ENCODE measurements around the gene TMEM127.
"Not testable (repeated sequence)": the region's sequence is repeated elsewhere in the genome, so short reads cannot be mapped to it uniquely, and the experiment has no call there.

DNA sequence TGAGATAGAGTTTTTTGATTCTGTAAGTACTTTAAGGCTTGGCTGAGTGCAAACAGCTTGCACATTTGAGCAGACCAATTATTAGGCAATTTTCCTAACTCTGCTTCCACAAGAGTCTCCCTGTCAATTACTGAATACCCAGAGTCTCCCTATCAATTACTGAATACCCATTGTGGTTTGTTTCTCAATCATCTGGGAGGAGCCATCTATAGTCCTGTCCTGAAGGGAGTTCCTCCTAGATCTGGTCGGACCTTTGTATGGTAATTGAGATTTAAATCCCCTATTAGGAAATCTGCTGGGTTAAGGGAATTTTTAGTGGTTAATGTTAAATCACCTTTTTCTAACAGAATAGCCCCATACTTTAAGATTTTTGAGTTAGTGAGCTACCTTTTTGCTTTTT lies 44.7 kb downstream of the TMEM127 start:
- not testable (repeated sequence) for TF ChIP-seq POLR2A (IDR thresholded peaks at IDR 0.05; ENCODE audit: low read length); NR3C1 (IDR thresholded peaks at IDR 0.05); RAD21 (conservative IDR thresholded peaks at IDR 0.05 in 1 of 2, IDR thresholded peaks at IDR 0.05 in 1 of 2)
- TF ChIP-seq, protein P1, sequence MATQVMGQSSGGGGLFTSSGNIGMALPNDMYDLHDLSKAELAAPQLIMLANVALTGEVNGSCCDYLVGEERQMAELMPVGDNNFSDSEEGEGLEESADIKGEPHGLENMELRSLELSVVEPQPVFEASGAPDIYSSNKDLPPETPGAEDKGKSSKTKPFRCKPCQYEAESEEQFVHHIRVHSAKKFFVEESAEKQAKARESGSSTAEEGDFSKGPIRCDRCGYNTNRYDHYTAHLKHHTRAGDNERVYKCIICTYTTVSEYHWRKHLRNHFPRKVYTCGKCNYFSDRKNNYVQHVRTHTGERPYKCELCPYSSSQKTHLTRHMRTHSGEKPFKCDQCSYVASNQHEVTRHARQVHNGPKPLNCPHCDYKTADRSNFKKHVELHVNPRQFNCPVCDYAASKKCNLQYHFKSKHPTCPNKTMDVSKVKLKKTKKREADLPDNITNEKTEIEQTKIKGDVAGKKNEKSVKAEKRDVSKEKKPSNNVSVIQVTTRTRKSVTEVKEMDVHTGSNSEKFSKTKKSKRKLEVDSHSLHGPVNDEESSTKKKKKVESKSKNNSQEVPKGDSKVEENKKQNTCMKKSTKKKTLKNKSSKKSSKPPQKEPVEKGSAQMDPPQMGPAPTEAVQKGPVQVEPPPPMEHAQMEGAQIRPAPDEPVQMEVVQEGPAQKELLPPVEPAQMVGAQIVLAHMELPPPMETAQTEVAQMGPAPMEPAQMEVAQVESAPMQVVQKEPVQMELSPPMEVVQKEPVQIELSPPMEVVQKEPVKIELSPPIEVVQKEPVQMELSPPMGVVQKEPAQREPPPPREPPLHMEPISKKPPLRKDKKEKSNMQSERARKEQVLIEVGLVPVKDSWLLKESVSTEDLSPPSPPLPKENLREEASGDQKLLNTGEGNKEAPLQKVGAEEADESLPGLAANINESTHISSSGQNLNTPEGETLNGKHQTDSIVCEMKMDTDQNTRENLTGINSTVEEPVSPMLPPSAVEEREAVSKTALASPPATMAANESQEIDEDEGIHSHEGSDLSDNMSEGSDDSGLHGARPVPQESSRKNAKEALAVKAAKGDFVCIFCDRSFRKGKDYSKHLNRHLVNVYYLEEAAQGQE (IDR thresholded peaks at IDR 0.05) = not testable (repeated sequence)

All from A549 (cell line).